Ovary (tissue), 9 donors: ENCODE data around the gene NHP2. TPM values are rescaled to one million over a fixed set of nuclear protein-coding genes. Genes with fewer than 3 reads are reported as not detected.

ENCODE experiments used
- DNase-seq, 5 donors: peaks; one replicate each; pipeline ENCODE4 v3.0.0-alpha.2; 2019 to 2020
- H3K27ac ChIP-seq, 2 donors: fragments of 200-600 bp; one replicate each; pipeline versions ENCODE4 v1.5.1 to v1.8.0; 2019 to 2022
- H3K27me3 ChIP-seq: fragments of 200-600 bp; one replicate; pipeline ENCODE4 v1.8.0; 2022
- H3K36me3 ChIP-seq: fragments of 200-600 bp; sonication (generic); one replicate; pipeline ENCODE4 v1.5.1; 2019
- H3K4me1 ChIP-seq: one replicate; pipeline ENCODE4 v1.8.1; 2013; ENCODE audit warnings: mild to moderate bottlenecking, moderate library complexity; ENCODE audit not compliant: insufficient read depth
- H3K4me3 ChIP-seq: fragments of 200-600 bp; sonication (generic); one replicate; pipeline ENCODE4 v1.5.1; 2017
- H3K9me3 ChIP-seq, 2 donors: fragments of 200-600 bp in 1 of 2; sonication (generic) in 1 of 2; one replicate each; pipeline versions ENCODE4 v1.5.1 to v1.8.1; 2013 to 2019; ENCODE audit warnings: mild to moderate bottlenecking in 1 of 2, moderate library complexity in 1 of 2
- CTCF ChIP-seq, 3 donors: fragments of 450-650 bp in 2 of 3; fragments of 200-600 bp in 1 of 3; IDR thresholded peaks; one replicate each; pipeline versions ENCODE4 v1.5.1 to v1.8.0; 2016 to 2022; ENCODE audit warnings: antibody characterized with exemption in 3 of 3, mild to moderate bottlenecking in 1 of 3
- EP300 ChIP-seq: sonication (generic); formaldehyde crosslinking; IDR thresholded peaks from one replicate; pipeline ENCODE4 v1.6.1; 2017; ENCODE audit warnings: antibody characterized with exemption
- POLR2A ChIP-seq: fragments of 450-650 bp; IDR thresholded peaks from one replicate; pipeline ENCODE4 v1.6.1; 2017; ENCODE audit warnings: antibody characterized with exemption, mild to moderate bottlenecking, moderate library complexity
- WGBS, 3 donors: extraction: QIAGEN DNeasy Blood & Tissue Kit in 1 of 3; methylation state at CpG; one replicate each; pipeline versions ENCODE4 v1.1.5 to v1.1.7; 2013 to 2017; 5-methylcytosine and 5-hydroxymethylcytosine counted together
- intact Hi-C, 4 donors: fragments of 100-400 bp; cut with DNase I; formaldehyde crosslinking; loops; one replicate each; pipeline versions ENCODE4 v1.11.0 to v1.15.1; 2022 to 2023
- polyA plus RNA-seq, 2 donors: library from polyadenylated mRNA; stranded (reverse); fragments of 200-250 nt in 1 of 2; fragments of 350-450 nt in 1 of 2; fragmentation: Illumina TruSeq in 1 of 2; extraction: RNeasy Lipid Tissue Mini Kit (QIAGEN cat#74804) in 1 of 2; gene quantifications; one replicate each; pipeline ENCODE4 v1.2.3, GENCODE V29; 2013 to 2014
- total RNA-seq, 7 donors: library from RNA; depleted of rRNA in 2 of 7; stranded (reverse); fragments of >200 nt in 2 of 7; fragmentation: NEBNext Ultra II Directional in 3 of 7; extraction: Animal tissue kit (Norgen Biotek cat#: 25700) in 3 of 7; gene quantifications; one replicate each; pipeline versions ENCODE4 v1.1.0 to v1.2.4, GENCODE V29; 2016 to 2023
- donor health status: DM: no; HTN: no; CAD: no; lungs with moderate emphysema.
- donor health status: DM: no; HTN: no; CAD: no.
- donor health status: Bipolar disorder and iron deficiency.
- donor health status: DM: yes; HTN: yes; CAD: no.
- donor health status: DM: no; HTN: no; CAD: no.
- donor health status: DM: yes; HTN: yes; CAD: no.

The NHP2 gene
- total and polyA plus RNA-seq, 9 donors: 50.1 to 174 (median 115) TPM

- H3K36me3 ChIP-seq: no peaks in the 10 kb centered on the region
- DNase-seq: peak; percentile 33 to 63 (median 47)
These were observed 7.5 kb downstream of the NHP2 start for GRCh38 chr5:178145965-178146820.

GRCh38 chr5:178143901-178144300 is 9.8 kb downstream of the NHP2 start:
- H3K9me3 ChIP-seq: no peaks in the 10 kb centered on the region
- WGBS, 3 donors: 9 to 14% (median 9%) methylated on average over 10 of the region's 10 CpGs
- H3K4me3 ChIP-seq: no peak overlapping the region
- intact Hi-C loops: loop anchor here in 2 of 4 donors (5.0 to 10.0 kb wide), 2 partner anchors 81 to 547 kb away; no protein-coding TSS in a partner anchor
- H3K27ac ChIP-seq: no peak overlapping the region
- no peaks in the 10 kb centered on the region for H3K4me1 ChIP-seq
- DNase-seq: peak; percentile 69 to 92 (median 81)
- no peak for TF ChIP-seq EP300
- TF ChIP-seq CTCF (IDR thresholded peaks at IDR 0.05): no peak
- TF ChIP-seq POLR2A: no peak
- no peaks in the 10 kb centered on the region for H3K27me3 ChIP-seq
- H3K36me3 ChIP-seq: no peaks in the 10 kb centered on the region

More at GRCh38 chr5:178145965-178146820, 7.5 kb downstream of the NHP2 start:
- intact Hi-C loops: loop anchor here in 1 of 4 donors (10.0 kb wide), 1 partner anchor 79 kb away; no protein-coding TSS in a partner anchor
- H3K4me3 ChIP-seq: no peak overlapping the region
- no peaks in the 10 kb centered on the region for H3K4me1 ChIP-seq
- no peaks in the 10 kb centered on the region for H3K27me3 ChIP-seq
- no peaks in the 10 kb centered on the region for H3K9me3 ChIP-seq
- H3K27ac ChIP-seq: no peak overlapping the region
- peak in 1 of 3 donors; percentile 30 for TF ChIP-seq CTCF (IDR thresholded peaks at IDR 0.05)
- TF ChIP-seq EP300: no peak
- no peak for TF ChIP-seq POLR2A
- WGBS, 3 donors: 67 to 69% (median 67%) methylated on average over 14 of the region's 14 CpGs

- H3K9me3 ChIP-seq: no peaks in the 10 kb centered on the region
- no peaks in the 10 kb centered on the region for H3K36me3 ChIP-seq
- 44 to 60% (median 54%) methylated on average over 6 of the region's 6 CpGs for WGBS, 3 donors
- H3K4me1 ChIP-seq: no peaks in the 10 kb centered on the region
- H3K4me3 ChIP-seq: no peak overlapping the region
- H3K27ac ChIP-seq: no peak overlapping the region
- intact Hi-C loops: loop anchor here in 2 of 4 donors (5.0 to 10.0 kb wide), 2 partner anchors 82 to 546 kb away; no protein-coding TSS in a partner anchor
- DNase-seq: no peak
- no peaks in the 10 kb centered on the region for H3K27me3 ChIP-seq
- TF ChIP-seq POLR2A (no peak), CTCF (IDR thresholded peaks at IDR 0.05) (no peak), EP300 (no peak)
These were observed 10.4 kb downstream of the NHP2 start for GRCh38 chr5:178143246-178143645.

GRCh38 chr5:178142642-178143041 is 11.0 kb downstream of the NHP2 start:
- intact Hi-C loops: loop anchor here in 2 of 4 donors (5.0 to 10.0 kb wide), 2 partner anchors 82 to 545 kb away; no protein-coding TSS in a partner anchor
- TF ChIP-seq CTCF (IDR thresholded peaks at IDR 0.05) (no peak), POLR2A (no peak), EP300 (no peak)
- no peaks in the 10 kb centered on the region for H3K4me1 ChIP-seq
- no peak overlapping the region for H3K4me3 ChIP-seq
- no peak overlapping the region for H3K27ac ChIP-seq
- DNase-seq: no peak
- H3K27me3 ChIP-seq: no peaks in the 10 kb centered on the region
- no peaks in the 10 kb centered on the region for H3K9me3 ChIP-seq
- no peaks in the 10 kb centered on the region for H3K36me3 ChIP-seq
- 85 to 90% (median 88%) methylated on average over 20 of the region's 20 CpGs for WGBS, 3 donors
